ENCODE measurements around the gene OR10G3. TPM values are rescaled to one million over a fixed set of nuclear protein-coding genes. Genes with fewer than 3 reads are reported as not detected.
"Not testable (repeated sequence)": the region's sequence is repeated elsewhere in the genome, so short reads cannot be mapped to it uniquely, and the experiment has no call there.

Gene OR10G3
- total RNA-seq = not detected in 2 replicates

GRCh38 chr14:21579976-21580375, at the start of gene OR10G3:
TSS of gene OR10G3 (minus strand) at chr14:21580076. CDS start at chr14:21570744, 9,332 bp downstream.
- no peak for DNase-seq (ENCODE audit: low read depth)

GRCh38 chr14:21626491-21627230, 46.8 kb upstream of the OR10G3 start:
- peak; percentile 87 for DNase-seq (ENCODE audit: low read depth)

GRCh38 chr14:21617614-21618013, 37.7 kb upstream of the OR10G3 start:
- no peak for DNase-seq (ENCODE audit: low read depth)

- no peak for DNase-seq (ENCODE audit: low read depth)
Observed at GRCh38 chr14:21614240-21614639, 34.4 kb upstream of the OR10G3 start.

- DNase-seq (ENCODE audit: low read depth) = no peak
Observed at GRCh38 chr14:21612324-21612723, 32.4 kb upstream of the OR10G3 start.

GRCh38 chr14:21602181-21602580, 22.3 kb upstream of the OR10G3 start:
- DNase-seq (ENCODE audit: low read depth) = not testable (repeated sequence)

- no peak for DNase-seq (ENCODE audit: low read depth)
Observed at GRCh38 chr14:21589317-21589716, 9.4 kb upstream of the OR10G3 start.

- DNase-seq (ENCODE audit: low read depth) = no peak
Observed at GRCh38 chr14:21575661-21576060, 4.2 kb downstream of the OR10G3 start.

- DNase-seq (ENCODE audit: low read depth) = no peak
Observed at GRCh38 chr14:21572604-21573003, 7.3 kb downstream of the OR10G3 start.

GRCh38 chr14:21558703-21559170, 21.1 kb downstream of the OR10G3 start:
- DNase-seq (ENCODE audit: low read depth) = no peak

GRCh38 chr14:21557084-21557901, 22.6 kb downstream of the OR10G3 start:
- DNase-seq (ENCODE audit: low read depth) = peak; percentile 86

GRCh38 chr14:21556378-21557083, 23.3 kb downstream of the OR10G3 start:
- DNase-seq (ENCODE audit: low read depth) = no peak

GRCh38 chr14:21553266-21553665, 26.6 kb downstream of the OR10G3 start:
- DNase-seq (ENCODE audit: low read depth) = no peak

- not testable (repeated sequence) for DNase-seq (ENCODE audit: low read depth)
Observed at GRCh38 chr14:21544588-21544987, 35.3 kb downstream of the OR10G3 start.

- DNase-seq (ENCODE audit: low read depth) = no peak
Observed at GRCh38 chr14:21543963-21544362, 35.9 kb downstream of the OR10G3 start.

- no peak for DNase-seq (ENCODE audit: low read depth)
Observed at GRCh38 chr14:21543521-21543960, 36.3 kb downstream of the OR10G3 start.

GRCh38 chr14:21541413-21542074, 38.3 kb downstream of the OR10G3 start:
- no peak for DNase-seq (ENCODE audit: low read depth)

- no peak for DNase-seq (ENCODE audit: low read depth)
Observed at GRCh38 chr14:21539189-21539940, 40.5 kb downstream of the OR10G3 start.

GRCh38 chr14:21537090-21537424, 42.8 kb downstream of the OR10G3 start:
- DNase-seq (ENCODE audit: low read depth) = no peak

GRCh38 chr14:21536418-21537089, 43.3 kb downstream of the OR10G3 start:
- no peak for DNase-seq (ENCODE audit: low read depth)

All from renal cortical epithelial cell (primary cell).